PFSK-1 (cell line): ENCODE data around the gene COLEC12.

ENCODE experiments used
- FOXP2 ChIP-seq: optimal IDR thresholded peaks from 2 replicates; pipeline ENCODE3; 2011; ENCODE audit warnings: borderline replicate concordance, control low read depth, inconsistent platforms; ENCODE audit not compliant: insufficient read depth; ENCODE audit errors: extremely low read length, extremely low read depth
- POLR2AphosphoS5 ChIP-seq: IDR thresholded peaks from 2 replicates; pipeline ENCODE4 v1.6.1; 2012; ENCODE audit warnings: low read depth, mild to moderate bottlenecking, control low read depth, low read length, moderate library complexity
- REST ChIP-seq, 2 experiments: IDR thresholded peaks; 2 replicates each; pipeline versions ENCODE4 v1.6.1 to v1.8.0; 2011 to 2012; ENCODE audit warnings: low read depth in 2 of 2, low read length in 2 of 2, control low read depth in 1 of 2, inconsistent platforms in 1 of 2, mild to moderate bottlenecking in 1 of 2, moderate library complexity in 1 of 2; ENCODE audit not compliant: insufficient read depth in 1 of 2
- TAF1 ChIP-seq: IDR thresholded peaks from 2 replicates; pipeline ENCODE4 v1.6.1; 2012; ENCODE audit warnings: low read length, control low read depth, borderline replicate concordance; ENCODE audit not compliant: insufficient read depth

- TF ChIP-seq POLR2AphosphoS5 (no peak), REST (IDR thresholded peaks at IDR 0.05; ENCODE audit: insufficient read depth in 1 of 2, low read depth in 2 of 2, low read length in 2 of 2) (no peak), TAF1 (no peak), FOXP2 (no peak)
Measured at GRCh38 chr18:366466-367061, 133.9 kb downstream of the COLEC12 start.
